ENCODE measurements around the gene B3GLCT.
"Not testable (repeated sequence)": the region's sequence is repeated elsewhere in the genome, so short reads cannot be mapped to it uniquely, and the experiment has no call there.

Gene B3GLCT

DNA sequence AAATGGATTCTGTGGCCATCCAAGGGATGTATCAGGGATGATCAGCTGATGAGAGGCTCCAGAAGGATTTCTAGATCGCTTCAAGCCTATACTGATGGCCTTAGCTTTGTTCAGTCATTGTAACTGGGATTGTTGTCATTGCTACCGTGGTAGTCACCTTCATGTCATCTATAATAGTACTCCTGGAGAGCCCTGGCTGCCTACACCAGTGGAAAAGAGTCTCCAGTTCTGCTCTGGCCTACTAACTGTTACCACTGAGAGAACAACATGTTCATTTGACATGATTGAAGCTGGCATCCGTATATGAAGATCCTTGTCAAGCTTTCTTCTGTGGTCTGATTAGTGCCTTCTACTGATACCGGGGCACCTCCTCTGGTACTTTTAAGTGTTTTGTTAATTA lies 131.3 kb downstream of the B3GLCT start:
- DNase-seq (ENCODE audit: low read depth), result no peak
- TF ChIP-seq, protein P1, sequence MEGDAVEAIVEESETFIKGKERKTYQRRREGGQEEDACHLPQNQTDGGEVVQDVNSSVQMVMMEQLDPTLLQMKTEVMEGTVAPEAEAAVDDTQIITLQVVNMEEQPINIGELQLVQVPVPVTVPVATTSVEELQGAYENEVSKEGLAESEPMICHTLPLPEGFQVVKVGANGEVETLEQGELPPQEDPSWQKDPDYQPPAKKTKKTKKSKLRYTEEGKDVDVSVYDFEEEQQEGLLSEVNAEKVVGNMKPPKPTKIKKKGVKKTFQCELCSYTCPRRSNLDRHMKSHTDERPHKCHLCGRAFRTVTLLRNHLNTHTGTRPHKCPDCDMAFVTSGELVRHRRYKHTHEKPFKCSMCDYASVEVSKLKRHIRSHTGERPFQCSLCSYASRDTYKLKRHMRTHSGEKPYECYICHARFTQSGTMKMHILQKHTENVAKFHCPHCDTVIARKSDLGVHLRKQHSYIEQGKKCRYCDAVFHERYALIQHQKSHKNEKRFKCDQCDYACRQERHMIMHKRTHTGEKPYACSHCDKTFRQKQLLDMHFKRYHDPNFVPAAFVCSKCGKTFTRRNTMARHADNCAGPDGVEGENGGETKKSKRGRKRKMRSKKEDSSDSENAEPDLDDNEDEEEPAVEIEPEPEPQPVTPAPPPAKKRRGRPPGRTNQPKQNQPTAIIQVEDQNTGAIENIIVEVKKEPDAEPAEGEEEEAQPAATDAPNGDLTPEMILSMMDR (IDR thresholded peaks at IDR 0.05; ENCODE audit: insufficient read depth, low read depth, low read length, missing control alignments), result no peak
- no peak overlapping the region for H3K4me3 ChIP-seq (ENCODE audit: low read length)

DNA sequence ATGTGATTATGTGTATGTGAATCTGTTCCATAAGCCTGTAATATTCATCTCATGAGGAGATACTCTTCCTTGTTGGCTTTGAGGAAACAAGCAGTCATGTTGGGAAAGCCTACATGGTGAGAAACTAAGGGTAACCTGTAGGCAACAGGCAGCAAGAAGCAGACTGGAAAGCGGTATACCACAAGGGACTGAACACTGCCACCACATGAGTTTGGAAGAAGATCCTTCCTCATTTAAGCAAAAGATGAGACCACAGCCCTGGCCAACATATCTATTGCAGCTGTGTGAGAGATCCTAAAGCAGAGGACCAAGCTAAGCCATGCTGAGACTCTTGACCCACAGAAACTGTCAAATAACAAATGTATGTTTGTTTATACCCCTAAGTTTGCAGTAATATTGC lies 134.8 kb downstream of the B3GLCT start:
- no peak overlapping the region for H3K4me3 ChIP-seq (ENCODE audit: low read length)
- no peak for DNase-seq (ENCODE audit: low read depth)
- TF ChIP-seq, protein P1 (IDR thresholded peaks at IDR 0.05; ENCODE audit: insufficient read depth, low read depth, low read length, missing control alignments), result no peak

DNA sequence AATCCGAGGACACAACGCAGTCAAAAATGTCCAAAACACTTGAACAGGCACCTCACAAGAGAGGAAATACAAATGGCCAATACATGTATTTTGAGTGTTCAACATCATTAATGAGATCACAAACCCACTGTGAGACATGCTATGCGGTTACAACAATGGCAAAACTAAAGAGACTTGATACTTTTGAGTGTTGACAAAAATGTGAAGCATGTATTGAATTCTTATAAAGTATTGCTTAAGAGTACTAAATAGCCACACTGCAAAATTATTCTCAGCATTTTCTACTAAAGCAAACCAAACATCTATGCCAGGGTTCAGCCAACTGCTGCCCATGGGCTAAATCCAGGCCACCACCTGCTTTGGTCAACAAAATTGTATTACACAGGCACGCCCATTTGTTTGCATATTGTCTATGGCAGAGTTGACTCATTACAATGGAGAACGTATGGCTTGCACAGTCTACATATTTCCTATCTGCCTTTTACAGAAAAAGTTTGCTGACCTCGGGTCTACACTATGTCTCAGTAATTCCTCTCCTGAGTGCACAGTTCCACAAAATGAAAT lies 135.3 kb downstream of the B3GLCT start:
- TF ChIP-seq, protein P1 (IDR thresholded peaks at IDR 0.05; ENCODE audit: insufficient read depth, low read depth, low read length, missing control alignments), result no peak
- no peak overlapping the region for H3K4me3 ChIP-seq (ENCODE audit: low read length)
- DNase-seq (ENCODE audit: low read depth), result peak; percentile 20

DNA sequence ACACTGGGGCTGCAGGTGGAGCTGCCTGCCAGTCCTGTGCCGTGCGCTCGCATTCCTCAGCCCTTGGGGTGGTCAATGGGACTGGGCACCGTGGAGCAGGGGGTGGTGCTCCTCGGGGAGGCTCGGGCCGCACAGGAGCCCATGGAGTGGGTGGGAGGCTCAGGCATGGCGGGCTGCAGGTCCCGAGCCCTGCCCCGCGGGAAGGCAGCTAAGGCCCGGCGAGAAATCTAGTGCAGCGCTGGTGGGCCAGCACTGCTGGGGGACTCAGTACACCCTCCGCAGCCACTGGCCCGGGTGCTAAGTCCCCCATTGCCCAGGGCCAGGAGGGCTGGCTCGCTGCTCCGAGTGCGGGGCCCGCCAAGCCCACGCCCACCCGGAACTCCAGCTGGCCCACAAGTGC lies 139.8 kb downstream of the B3GLCT start:
- DNase-seq (ENCODE audit: low read depth); H3K4me3 ChIP-seq (ENCODE audit: low read length): not testable (repeated sequence)

DNA sequence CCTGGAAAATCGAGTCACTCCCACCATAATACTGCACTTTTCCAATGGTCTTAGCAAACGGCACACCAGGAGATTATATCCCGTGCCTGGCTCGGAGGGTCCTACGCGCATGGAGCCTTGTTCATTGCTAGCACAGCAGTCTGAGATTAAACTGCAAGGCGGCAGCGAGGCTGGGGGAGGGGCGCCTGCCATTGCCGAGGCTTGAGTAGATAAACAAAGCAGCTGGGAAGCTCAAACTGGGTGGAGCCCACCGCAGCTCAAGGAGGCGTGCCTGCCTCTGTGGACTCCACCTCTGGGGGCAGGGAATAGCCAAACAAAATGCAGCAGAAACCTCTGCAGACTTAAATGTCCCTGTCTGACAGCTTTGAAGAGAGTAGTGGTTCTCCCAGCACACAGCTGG lies 141.1 kb downstream of the B3GLCT start:
- H3K4me3 ChIP-seq (ENCODE audit: low read length); DNase-seq (ENCODE audit: low read depth): not testable (repeated sequence)

DNA sequence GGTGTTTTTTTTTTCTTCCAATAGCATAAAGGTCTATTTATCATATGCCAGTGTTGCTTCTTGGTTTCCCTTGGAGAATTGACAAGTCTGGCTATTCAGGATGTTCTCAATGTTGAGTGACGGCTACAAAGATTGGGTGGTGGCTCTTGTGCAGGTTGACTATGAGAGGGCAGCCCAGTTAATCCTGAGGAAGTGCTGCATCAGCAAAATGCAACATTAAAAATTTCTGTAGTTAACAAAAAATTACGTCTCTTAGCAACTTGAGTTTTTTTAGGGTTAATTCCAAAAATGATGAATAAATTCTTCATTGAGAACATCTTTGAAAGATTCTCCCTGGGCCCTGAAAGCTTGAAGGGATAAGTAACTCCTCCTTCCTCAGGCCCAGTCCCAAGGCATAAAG lies 147.1 kb downstream of the B3GLCT start:
- no peak for DNase-seq (ENCODE audit: low read depth)
- TF ChIP-seq, protein P1 (IDR thresholded peaks at IDR 0.05; ENCODE audit: insufficient read depth, low read depth, low read length, missing control alignments), result no peak
- no peak overlapping the region for H3K4me3 ChIP-seq (ENCODE audit: low read length)

DNA sequence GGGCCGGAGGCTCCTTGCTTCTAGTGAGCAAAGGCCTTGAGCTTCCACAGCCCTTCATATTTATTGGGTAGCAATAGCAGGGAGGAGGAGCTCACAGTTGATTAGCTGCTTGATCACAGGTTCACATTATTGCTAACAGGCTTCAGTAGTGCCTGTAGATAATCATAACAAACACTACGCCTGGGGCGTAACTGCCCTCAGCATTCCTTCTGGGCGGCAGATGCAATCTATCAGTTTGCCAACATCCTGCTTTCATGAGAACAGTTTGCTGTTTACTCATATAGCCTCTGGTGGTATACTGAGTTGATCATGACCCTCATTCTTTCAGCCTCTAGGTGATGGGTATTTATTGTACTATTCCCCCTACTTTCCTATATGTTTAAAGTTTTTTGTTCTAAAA lies 149.4 kb downstream of the B3GLCT start:
- TF ChIP-seq, protein P1 (IDR thresholded peaks at IDR 0.05; ENCODE audit: insufficient read depth, low read depth, low read length, missing control alignments), result no peak
- no peak overlapping the region for H3K4me3 ChIP-seq (ENCODE audit: low read length)
- DNase-seq (ENCODE audit: low read depth), result no peak

DNA sequence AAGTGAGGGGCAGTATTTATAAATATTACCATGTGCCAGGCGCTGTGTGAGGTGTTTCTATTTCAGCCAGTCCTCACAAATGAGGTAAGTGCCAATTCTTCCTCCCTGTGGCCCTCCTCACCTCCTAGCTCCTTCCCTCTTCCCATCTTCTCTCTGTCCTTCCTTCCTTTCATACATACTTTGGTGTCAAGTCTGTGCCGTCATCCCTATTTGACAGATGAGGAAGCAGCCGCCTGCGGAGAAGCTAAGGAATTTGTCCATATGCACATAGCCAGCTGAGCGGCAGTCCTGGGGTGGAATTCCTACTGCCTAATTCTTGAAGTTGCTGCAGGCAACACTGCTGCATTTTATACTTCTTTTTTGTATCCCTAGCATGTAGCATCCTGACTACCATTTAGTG lies 150.8 kb downstream of the B3GLCT start:
- DNase-seq (ENCODE audit: low read depth), result no peak
- TF ChIP-seq, protein P1 (IDR thresholded peaks at IDR 0.05; ENCODE audit: insufficient read depth, low read depth, low read length, missing control alignments), result no peak
- H3K4me3 ChIP-seq (ENCODE audit: low read length), result no peak overlapping the region

Data from epithelial cell of esophagus (primary cell).